IMR-90 (cell line): ENCODE data around the gene FOXB1. TPM values are rescaled to one million over a fixed set of nuclear protein-coding genes. Genes with fewer than 3 reads are reported as not detected.

Experiments used
- ATAC-seq: fragments of 200-7000 bp; cut with Tn5 transposase; 2 replicates; pipeline ENCODE4 v1.9.1; 2020; ENCODE audit warnings: low read depth, mild to moderate bottlenecking, moderate library complexity
- BruUV-seq: library from RNA; stranded (reverse); fragments of 400-500 nt; replicated peaks from 2 replicates; lab custom pipeline; 2021; lab: Mats Ljungman, UMichigan
- CTCF ChIA-PET: fragments of 300-600 bp; formaldehyde crosslinking; extraction: SDS; loops from one replicate; lab custom pipeline; 2021; ENCODE audit warnings: antibody characterized with exemption; lab: Yijun Ruan, JAX
- POLR2A ChIA-PET: fragments of 300-600 bp; sonication (Branson Sonifier 250); formaldehyde crosslinking; loops from one replicate; lab custom pipeline; 2022; ENCODE audit warnings: antibody characterized with exemption; ENCODE audit not compliant: unreplicated experiment; lab: Charles Lee
- DNase-seq: peaks from one replicate; pipeline ENCODE4 v3.0.0; 2013
- H2AFZ ChIP-seq: replicated peaks from 2 replicates; pipeline ENCODE3; 2013; ENCODE audit warnings: low read length, mild to moderate bottlenecking; ENCODE audit not compliant: poor library complexity
- H2AK5ac ChIP-seq: 2 replicates; pipeline ENCODE4 v1.6.1; 2013; ENCODE audit warnings: low read depth, low read length, inconsistent platforms
- H2AK9ac ChIP-seq: replicated peaks from 2 replicates; pipeline ENCODE3; 2013; ENCODE audit warnings: mild to moderate bottlenecking, low read depth, low read length, moderate library complexity; ENCODE audit not compliant: poor library complexity
- H2BK120ac ChIP-seq: 2 replicates; pipeline ENCODE4 v1.6.1; 2013; ENCODE audit warnings: low read depth, low read length, inconsistent platforms
- H2BK15ac ChIP-seq: 3 replicates; pipeline ENCODE4 v1.6.1; 2013; ENCODE audit warnings: low read depth, low read length, inconsistent platforms
- H2BK20ac ChIP-seq: 2 replicates; pipeline ENCODE4 v1.6.1; 2013; ENCODE audit warnings: low read depth, mild to moderate bottlenecking, inconsistent platforms, low read length, moderate library complexity
- H2BK5ac ChIP-seq: 2 replicates; pipeline ENCODE4 v1.6.1; 2013; ENCODE audit warnings: mild to moderate bottlenecking, low read depth, low read length, inconsistent platforms; ENCODE audit not compliant: poor library complexity, severe bottlenecking
- H3K14ac ChIP-seq: replicated peaks from 2 replicates; pipeline ENCODE4 v1.6.1; 2013; ENCODE audit warnings: low read depth, low read length, inconsistent platforms
- H3K18ac ChIP-seq: 2 replicates; pipeline ENCODE4 v1.6.1; 2013; ENCODE audit warnings: low read depth, low read length, control low read depth
- H3K23ac ChIP-seq: 2 replicates; pipeline ENCODE4 v1.6.1; 2013; ENCODE audit warnings: low read depth, low read length, inconsistent platforms
- H3K27ac ChIP-seq: 2 replicates; pipeline ENCODE4 v1.5.1; 2013; ENCODE audit warnings: mild to moderate bottlenecking, control low read depth, low read length; ENCODE audit not compliant: insufficient read depth
- H3K27me3 ChIP-seq: 2 replicates; pipeline ENCODE4 v1.6.1; 2013; ENCODE audit warnings: low read length; ENCODE audit not compliant: control insufficient read depth, insufficient read depth
- H3K36me3 ChIP-seq: 2 replicates; pipeline ENCODE4 v1.6.1; 2013; ENCODE audit warnings: low read length, mixed read lengths; ENCODE audit not compliant: control insufficient read depth, insufficient read depth
- H3K4ac ChIP-seq: 2 replicates; pipeline ENCODE4 v1.6.1; 2013; ENCODE audit warnings: low read depth, low read length, inconsistent platforms
- H3K4me1 ChIP-seq: 2 replicates; pipeline ENCODE4 v1.6.1; 2013; ENCODE audit warnings: low read length, mixed read lengths; ENCODE audit not compliant: control insufficient read depth, insufficient read depth
- H3K4me2 ChIP-seq: 2 replicates; pipeline ENCODE4 v1.6.1; 2013; ENCODE audit warnings: low read depth, mild to moderate bottlenecking, control low read depth, low read length, moderate library complexity
- H3K4me3 ChIP-seq: 2 replicates; pipeline ENCODE4 v1.5.1; 2013; ENCODE audit warnings: low read depth, mild to moderate bottlenecking, control low read depth, low read length, moderate library complexity; ENCODE audit not compliant: insufficient read depth
- H3K56ac ChIP-seq: 2 replicates; pipeline ENCODE4 v1.6.1; 2013; ENCODE audit warnings: low read length, inconsistent platforms; ENCODE audit not compliant: insufficient read depth; ENCODE audit errors: extremely low read depth
- H3K79me1 ChIP-seq, 2 experiments: 2 replicates each; pipeline ENCODE4 v1.6.1; 2013; ENCODE audit warnings: low read length in 2 of 2, inconsistent platforms in 1 of 2, low read depth in 1 of 2
- H3K9ac ChIP-seq: 2 replicates; pipeline ENCODE4 v1.6.1; 2013; ENCODE audit warnings: low read depth, low read length, control low read depth
- H3K9me1 ChIP-seq: 2 replicates; pipeline ENCODE4 v1.6.1; 2013; ENCODE audit warnings: low read length, inconsistent platforms; ENCODE audit not compliant: insufficient read depth
- H3K9me3 ChIP-seq: 2 replicates; pipeline ENCODE4 v1.6.1; 2013; ENCODE audit warnings: low read length; ENCODE audit not compliant: control insufficient read depth, insufficient read depth
- H4K20me1 ChIP-seq: 2 replicates; pipeline ENCODE4 v1.6.1; 2013; ENCODE audit warnings: low read length, inconsistent platforms; ENCODE audit not compliant: insufficient read depth
- H4K5ac ChIP-seq: 2 replicates; pipeline ENCODE4 v1.6.1; 2013; ENCODE audit warnings: mild to moderate bottlenecking, low read depth, low read length, control low read depth
- H4K8ac ChIP-seq, 2 experiments: 2 replicates each; pipeline ENCODE4 v1.6.1; 2013; ENCODE audit warnings: low read depth in 2 of 2, low read length in 2 of 2, control low read depth in 1 of 2, inconsistent platforms in 1 of 2
- H4K91ac ChIP-seq: 2 replicates; pipeline ENCODE4 v1.6.1; 2013; ENCODE audit warnings: low read depth, low read length, inconsistent platforms; ENCODE audit not compliant: insufficient read depth
- RAD21 ChIP-seq: IDR thresholded peaks from 2 replicates; pipeline ENCODE4 v1.6.1; 2012; ENCODE audit warnings: low read length, improper control_type of control experiment
- WGBS, 2 experiments: methylation state at CpG; one replicate each; pipeline versions ENCODE4 v1.1.5 to v1.1.7; 2013; ENCODE audit warnings: missing lambda C conversion rate in 2 of 2; ENCODE audit not compliant: insufficient read length in 1 of 2; ENCODE audit errors: extremely low coverage in 2 of 2; 5-methylcytosine and 5-hydroxymethylcytosine counted together
- dilution Hi-C: fragments of 300-500 bp; cut with HindIII; formaldehyde crosslinking; loops from one replicate; pipeline ENCODE4 v1.14.3; 2018; ENCODE audit warnings: low sequenced_read_pairs; ENCODE audit not compliant: unreplicated experiment
- in situ Hi-C: fragments of 300-500 bp; cut with MboI; formaldehyde crosslinking; loops from 3 replicates; pipeline ENCODE4 v1.14.3; 2019; ENCODE audit warnings: low sequenced_read_pairs, inconsistent platforms, mixed read lengths
- intact Hi-C: fragments of 100-400 bp; cut with micrococcal nuclease; formaldehyde crosslinking; loops from 2 replicates; pipeline ENCODE4 v1.10.0; 2022
- polyA plus RNA-seq, 3 experiments: library from polyadenylated mRNA; depleted of rRNA; stranded (reverse); fragments of >200 nt; gene quantifications; 2 replicates each; pipeline ENCODE4 v1.2.3, GENCODE V29; 2012; ENCODE audit warnings: low replicate concordance in 1 of 3
- total RNA-seq: library from RNA; depleted of rRNA; stranded (reverse); fragments of >200 nt; gene quantifications from 2 replicates; pipeline ENCODE4 v1.2.3, GENCODE V29; 2012

Gene FOXB1
- total and polyA plus RNA-seq, 2 of the 4 experiments (the other 2 are of a cell fraction) = not detected

- H2BK120ac ChIP-seq = no peak overlapping the region
- H3K9ac ChIP-seq = no peak overlapping the region
- H3K4me1 ChIP-seq = no peaks in the 10 kb centered on the region
- H2BK5ac ChIP-seq = no peak overlapping the region
- H2AFZ ChIP-seq = no peak overlapping the region
- no peak overlapping the region for H3K18ac ChIP-seq
- no peak overlapping the region for H3K14ac ChIP-seq
- no peak for ATAC-seq
- no peak for DNase-seq
- no peaks in the 10 kb centered on the region; the same call in 1 of the 2 replicates for H3K27me3 ChIP-seq
- H3K56ac ChIP-seq = no peak overlapping the region
- no peak overlapping the region for H2AK9ac ChIP-seq
- no peak overlapping the region for H3K23ac ChIP-seq
- ChIA-PET POLR2A (no interaction called here), CTCF (interaction anchor here (0.7 kb wide), 1 partner anchor 11 kb away, joined by 3 read pairs; no protein-coding TSS in a partner anchor)
- in situ Hi-C loops (no loop called here), dilution Hi-C loops (no loop called here), intact Hi-C loops (no loop called here)
- H3K27ac ChIP-seq = no peak overlapping the region
- H3K79me1 ChIP-seq = no peaks in the 10 kb centered on the region
- H4K5ac ChIP-seq = no peak overlapping the region
- no peaks in the 10 kb centered on the region; the same call in 1 of the 2 replicates for H3K9me3 ChIP-seq
- H2BK15ac ChIP-seq = no peak overlapping the region
- H4K20me1 ChIP-seq = no peaks in the 10 kb centered on the region
- H2BK20ac ChIP-seq = no peak overlapping the region
- TF ChIP-seq RAD21 = no peak
- H3K9me1 ChIP-seq = no peaks in the 10 kb centered on the region
- H4K91ac ChIP-seq = no peak overlapping the region
- no peak overlapping the region for H2AK5ac ChIP-seq
- H3K4me3 ChIP-seq = no peak overlapping the region
- H4K8ac ChIP-seq = no peak overlapping the region
- WGBS, 2 experiments = no CpG with 5 or more reads among the region's 2 CpGs
- H3K4ac ChIP-seq = no peak overlapping the region
- no peaks in the 10 kb centered on the region for H3K36me3 ChIP-seq
- H3K4me2 ChIP-seq = no peak overlapping the region
- BruUV-seq = no TSS peak
Observed at GRCh38 chr15:60017538-60018520, 13.7 kb downstream of the FOXB1 start.
